Activated B cell treated with CpG ODN at 0.5 μM for 24 hours (primary cell): ENCODE results near the gene SLC8A3. TPM values are rescaled to one million over a fixed set of nuclear protein-coding genes. Genes with fewer than 3 reads are reported as not detected.

Experiments
- ATAC-seq: fragments of 200-7000 bp; cut with Tn5 transposase; one replicate; pipeline ENCODE4 v1.10.0; 2021; ENCODE audit warnings: low read depth, mild to moderate bottlenecking, moderate library complexity
- CTCF ChIA-PET: fragments of 350-600 bp; sonication (Branson Sonifier 250); formaldehyde crosslinking; loops from one replicate; lab custom pipeline; 2021; ENCODE audit warnings: antibody characterized with exemption; lab: Charles Lee
- POLR2A ChIA-PET: fragments of 350-600 bp; sonication (Branson Sonifier 250); formaldehyde crosslinking; loops from one replicate; lab custom pipeline; 2021; ENCODE audit warnings: antibody characterized with exemption; lab: Charles Lee
- DNase-seq: peaks from one replicate; pipeline ENCODE4 v3.0.0; 2022
- H3K27ac Mint-ChIP-seq: one replicate; pipeline ENCODE4 v1.8.0; 2020; ENCODE audit warnings: mixed read lengths
- H3K27me3 Mint-ChIP-seq: one replicate; pipeline ENCODE4 v1.8.0; 2021; ENCODE audit warnings: mixed read lengths
- H3K36me3 Mint-ChIP-seq: one replicate; pipeline ENCODE4 v1.8.0; 2021; ENCODE audit warnings: low read depth, mixed read lengths
- H3K4me1 Mint-ChIP-seq: one replicate; pipeline ENCODE4 v1.8.0; 2021; ENCODE audit warnings: mixed read lengths
- H3K4me3 Mint-ChIP-seq: one replicate; pipeline ENCODE4 v1.8.0; 2020; ENCODE audit warnings: mild to moderate bottlenecking, mixed read lengths
- H3K9me3 Mint-ChIP-seq: one replicate; pipeline ENCODE4 v1.8.0; 2020; ENCODE audit warnings: mixed read lengths
- CTCF ChIP-seq: fragments of 200-600 bp; IDR thresholded peaks from one replicate; pipeline ENCODE4 v1.8.0; 2022; ENCODE audit warnings: antibody characterized with exemption, mild to moderate bottlenecking
- intact Hi-C: fragments of 100-400 bp; cut with micrococcal nuclease; formaldehyde crosslinking; loops from one replicate; pipeline ENCODE4 v1.15.1; 2024
- total RNA-seq: library from RNA; stranded (reverse); gene quantifications from 2 replicates; pipeline ENCODE4 v1.2.3, GENCODE V29; 2022

SLC8A3 gene
- total RNA-seq, 1 donor from 2014 or later, result 0.13 TPM

GRCh38 chr14:70087380-70087697, 101.4 kb downstream of the SLC8A3 start:
- Mint-ChIP-seq H3K9me3 (no peaks in the 10 kb centered on the region), H3K27me3 (peaks cover 14% of the 10 kb centered on the region), H3K27ac (no peak overlapping the region), H3K36me3 (no peaks in the 10 kb centered on the region), H3K4me3 (no peak overlapping the region), H3K4me1 (no peaks in the 10 kb centered on the region)
- ATAC-seq (no peak), DNase-seq (no peak)
- TF ChIP-seq CTCF, result no peak
- ChIA-PET POLR2A (no interaction called here), CTCF (interaction anchor here (0.9 to 1.3 kb wide), 2 partner anchors 168 to 171 kb away, joined by 3 to 5 read pairs; no protein-coding TSS in a partner anchor)
- intact Hi-C loops, result loop anchor here (1.0 to 2.0 kb wide), 3 partner anchors 170 to 481 kb away; no protein-coding TSS in a partner anchor

- DNase-seq (no peak), ATAC-seq (no peak)
- ChIA-PET POLR2A (no interaction called here), CTCF (interaction anchor here (0.9 to 1.3 kb wide), 2 partner anchors 168 to 171 kb away, joined by 3 to 5 read pairs; no protein-coding TSS in a partner anchor)
- H3K4me1 Mint-ChIP-seq, result no peaks in the 10 kb centered on the region
- intact Hi-C loops, result loop anchor here (1.0 to 2.0 kb wide), 3 partner anchors 170 to 482 kb away; no protein-coding TSS in a partner anchor
- H3K27me3 Mint-ChIP-seq, result peaks cover 11% of the 10 kb centered on the region
- no peak overlapping the region for H3K4me3 Mint-ChIP-seq
- no peaks in the 10 kb centered on the region for H3K36me3 Mint-ChIP-seq
- no peak for TF ChIP-seq CTCF
- H3K9me3 Mint-ChIP-seq, result no peaks in the 10 kb centered on the region
- H3K27ac Mint-ChIP-seq, result no peak overlapping the region
These were observed 101.9 kb downstream of the SLC8A3 start for GRCh38 chr14:70086685-70087379.

GRCh38 chr14:70084226-70084625, 104.5 kb downstream of the SLC8A3 start:
- Mint-ChIP-seq H3K36me3 (no peaks in the 10 kb centered on the region), H3K27me3 (peaks cover 9% of the 10 kb centered on the region), H3K4me1 (no peaks in the 10 kb centered on the region), H3K4me3 (no peak overlapping the region), H3K27ac (no peak overlapping the region), H3K9me3 (no peaks in the 10 kb centered on the region)
- no peak for ATAC-seq
- ChIA-PET CTCF (no interaction called here), POLR2A (no interaction called here)
- TF ChIP-seq CTCF, result no peak
- no peak for DNase-seq
- intact Hi-C loops, result no loop called here

- Mint-ChIP-seq H3K4me3 (no peak overlapping the region), H3K27ac (no peak overlapping the region), H3K36me3 (no peaks in the 10 kb centered on the region), H3K9me3 (no peaks in the 10 kb centered on the region), H3K4me1 (no peaks in the 10 kb centered on the region), H3K27me3 (peaks cover 9% of the 10 kb centered on the region)
- no peak for TF ChIP-seq CTCF
- DNase-seq (no peak), ATAC-seq (no peak)
- ChIA-PET CTCF (interaction anchor here (1.1 kb wide), 1 partner anchor 9 kb away, joined by 4 read pairs; no protein-coding TSS in a partner anchor), POLR2A (no interaction called here)
- intact Hi-C loops, result no loop called here
These were observed 106.4 kb downstream of the SLC8A3 start for GRCh38 chr14:70082394-70082793.

GRCh38 chr14:70080076-70080475, 108.7 kb downstream of the SLC8A3 start:
- intact Hi-C loops, result no loop called here
- ChIA-PET POLR2A (no interaction called here), CTCF (interaction anchor here (0.7 kb wide), 1 partner anchor 15 kb away, joined by 4 read pairs; no protein-coding TSS in a partner anchor)
- ATAC-seq, result no peak
- DNase-seq, result no peak
- Mint-ChIP-seq H3K9me3 (no peaks in the 10 kb centered on the region), H3K27ac (no peak overlapping the region), H3K27me3 (peaks cover 7% of the 10 kb centered on the region), H3K4me1 (no peaks in the 10 kb centered on the region), H3K4me3 (no peak overlapping the region), H3K36me3 (no peaks in the 10 kb centered on the region)
- no peak for TF ChIP-seq CTCF
